Heart left ventricle (tissue), 16 donors: Measurements from ENCODE around the gene ZBTB7C. TPM values are rescaled to one million over a fixed set of nuclear protein-coding genes. Genes with fewer than 3 reads are reported as not detected.

Experiments used
- ATAC-seq, 4 donors: fragments of 200-7000 bp; cut with Tn5 transposase; one replicate each; pipeline ENCODE4 v1.9.1; 2020 to 2022; ENCODE audit warnings: moderate library complexity in 4 of 4, mild to moderate bottlenecking in 3 of 4, moderate number of reproducible peaks in 1 of 4
- DNase-seq, 5 donors: peaks; one replicate each; pipeline ENCODE4 v3.0.0-alpha.2; 2020
- H3K27ac ChIP-seq, 12 donors: fragments of 200-600 bp; sonication (generic) in 4 of 12; one replicate each; pipeline versions ENCODE4 v1.5.0 to v1.8.0; 2016 to 2022; ENCODE audit warnings: mild to moderate bottlenecking in 2 of 12
- H3K27me3 ChIP-seq, 9 donors: fragments of 200-600 bp; sonication (generic) in 2 of 9; one replicate each; pipeline versions ENCODE4 v1.5.1 to v1.8.0; 2016 to 2022; ENCODE audit warnings: mild to moderate bottlenecking in 3 of 9
- H3K36me3 ChIP-seq, 9 donors: fragments of 200-600 bp; sonication (generic) in 2 of 9; one replicate each; pipeline versions ENCODE4 v1.5.0 to v1.8.0; 2018 to 2022; ENCODE audit warnings: mild to moderate bottlenecking in 2 of 9
- H3K4me1 ChIP-seq, 12 donors: fragments of 200-600 bp; sonication (generic) in 4 of 12; one replicate each; pipeline versions ENCODE4 v1.5.0 to v1.8.0; 2016 to 2022; ENCODE audit warnings: mild to moderate bottlenecking in 3 of 12
- H3K4me3 ChIP-seq, 12 donors: fragments of 200-600 bp; sonication (generic) in 4 of 12; one replicate each; pipeline versions ENCODE4 v1.5.0 to v1.8.0; 2017 to 2022; ENCODE audit warnings: mild to moderate bottlenecking in 9 of 12, moderate library complexity in 4 of 12
- H3K9me3 ChIP-seq, 12 donors: fragments of 200-600 bp; sonication (generic) in 4 of 12; one replicate each; pipeline versions ENCODE4 v1.5.0 to v1.8.0; 2016 to 2022; ENCODE audit warnings: mild to moderate bottlenecking in 1 of 12
- POLR2A ChIP-seq, 2 donors: fragments of 450-650 bp; IDR thresholded peaks; one replicate each; pipeline ENCODE4 v1.6.1; 2017; ENCODE audit warnings: antibody characterized with exemption in 2 of 2, mild to moderate bottlenecking in 2 of 2, moderate library complexity in 2 of 2
- WGBS, 4 donors: extraction: QIAGEN DNeasy Blood & Tissue Kit in 2 of 4; methylation state at CpG; one replicate each; pipeline versions ENCODE4 v1.1.5 to v1.1.7; 2013 to 2018; 5-methylcytosine and 5-hydroxymethylcytosine counted together
- intact Hi-C, 10 donors: fragments of 100-400 bp; cut with DNase I; formaldehyde crosslinking; loops; one replicate each; pipeline versions ENCODE4 v1.11.1 to v1.14.2; 2022
- polyA plus RNA-seq, 2 donors: library from polyadenylated mRNA; stranded (reverse); fragments of 200-250 nt; gene quantifications; one replicate each; pipeline ENCODE4 v1.2.3, GENCODE V29; 2013
- total RNA-seq, 9 donors: library from RNA; depleted of rRNA in 2 of 9; stranded (reverse); fragments of >200 nt in 2 of 9; fragmentation: NEBNext Ultra II Directional in 3 of 9; extraction: Animal tissue kit (Norgen Biotek cat#: 25700) in 3 of 9; gene quantifications; one replicate each; pipeline versions ENCODE4 v1.1.0 to v1.2.4, GENCODE V29; 2016 to 2023
- TF ChIP-seq, protein P1 (sequence below), 12 donors: fragments of 200-600 bp; sonication (generic) in 4 of 12; IDR thresholded peaks; one replicate each; pipeline versions ENCODE4 v1.5.0 to v1.8.0; 2018 to 2022; ENCODE audit warnings: antibody characterized with exemption in 12 of 12, mild to moderate bottlenecking in 5 of 12
- donor health status: ischemic (EF 13 %, LVEDD 7.1; RV severe dilation, severe dysfunction).
- donor health status: healthy with polysubstance abuse.
- donor health status: DM: no; HTN: yes; CAD: no.
- donor health status: DM: no; HTN: no; CAD: no.
- donor health status: ischemic (EF 25% LVEDD 6.9; RV normal size, moderate dysfunction).
- donor health status: ischemic (EF 25% LVEDD 5.7; RV mildly dilated, moderate dysfunction).
- donor health status: healthy.
- donor health status: DM: yes; HTN: yes; CAD: no.
- donor health status: ischemic (EF 35%, LVEDD 5.7; RV mildly dilated, moderate dysfunction).
- donor health status: nonischemic (EF 11% LVEDD 7.7; RV severe dilation, severe dysfunction).
- donor health status: DM: yes; HTN: yes; CAD: no.
- donor health status: PGD.
- donor health status: ischemic (EF 29% LVEDD 5.4; RV normal size, mild dysfunction).
- donor health status: nonischemic (EF 23%, LVEDD 6.1; RV moderate dilation, normal function).

The ZBTB7C gene
- total and polyA plus RNA-seq, 11 donors = 0.68 to 7.5 (median 2.3) TPM

DNA sequence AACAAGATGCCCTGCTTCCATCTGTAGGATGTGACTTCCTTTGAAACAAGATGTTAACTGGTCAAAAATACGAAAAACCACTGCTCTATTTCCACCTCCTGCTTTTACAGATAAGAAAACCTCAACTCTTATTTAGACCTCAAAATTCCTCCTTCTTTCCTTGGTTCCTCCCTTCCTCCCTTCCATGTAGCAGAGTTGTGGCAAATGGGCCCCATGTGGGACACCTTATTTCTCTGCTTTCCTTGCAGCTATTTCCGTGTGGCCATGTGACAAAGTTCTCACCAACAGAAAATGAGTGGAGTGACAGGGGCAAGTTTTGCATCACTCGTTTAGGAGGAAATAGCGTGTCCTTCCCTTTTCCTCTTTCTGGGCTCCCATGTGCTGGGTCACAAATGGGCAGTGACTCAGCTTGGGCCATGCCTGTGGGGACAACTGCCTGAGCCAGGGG is 409.4 kb downstream of the ZBTB7C start:
- TF ChIP-seq, protein P1, sequence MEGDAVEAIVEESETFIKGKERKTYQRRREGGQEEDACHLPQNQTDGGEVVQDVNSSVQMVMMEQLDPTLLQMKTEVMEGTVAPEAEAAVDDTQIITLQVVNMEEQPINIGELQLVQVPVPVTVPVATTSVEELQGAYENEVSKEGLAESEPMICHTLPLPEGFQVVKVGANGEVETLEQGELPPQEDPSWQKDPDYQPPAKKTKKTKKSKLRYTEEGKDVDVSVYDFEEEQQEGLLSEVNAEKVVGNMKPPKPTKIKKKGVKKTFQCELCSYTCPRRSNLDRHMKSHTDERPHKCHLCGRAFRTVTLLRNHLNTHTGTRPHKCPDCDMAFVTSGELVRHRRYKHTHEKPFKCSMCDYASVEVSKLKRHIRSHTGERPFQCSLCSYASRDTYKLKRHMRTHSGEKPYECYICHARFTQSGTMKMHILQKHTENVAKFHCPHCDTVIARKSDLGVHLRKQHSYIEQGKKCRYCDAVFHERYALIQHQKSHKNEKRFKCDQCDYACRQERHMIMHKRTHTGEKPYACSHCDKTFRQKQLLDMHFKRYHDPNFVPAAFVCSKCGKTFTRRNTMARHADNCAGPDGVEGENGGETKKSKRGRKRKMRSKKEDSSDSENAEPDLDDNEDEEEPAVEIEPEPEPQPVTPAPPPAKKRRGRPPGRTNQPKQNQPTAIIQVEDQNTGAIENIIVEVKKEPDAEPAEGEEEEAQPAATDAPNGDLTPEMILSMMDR (IDR thresholded peaks at IDR 0.05) = no peak
- TF ChIP-seq POLR2A (IDR thresholded peaks at IDR 0.05) = no peak
- Histone ChIP-seq H3K27me3 (no peaks in the 10 kb centered on the region), H3K4me1 (peaks cover 0 to 27% (median 12%) of the 10 kb centered on the region in 12 donors), H3K36me3 (no peaks in the 10 kb centered on the region), H3K4me3 (no peak overlapping the region), H3K9me3 (peaks cover 0 to 8% (median 4%) of the 10 kb centered on the region in 12 donors), H3K27ac (no peak overlapping the region)
- ATAC-seq (no peak), DNase-seq (no peak)
- WGBS, 4 donors = 63 to 73% (median 68%) methylated on average over 4 of the region's 4 CpGs
- intact Hi-C loops = loop anchor here in 4 of 10 donors (5.0 to 10.0 kb wide), 5 partner anchors 53 to 825 kb away; partner anchors contain the start of genes IER3IP1 (in 1 of the 4) and SMAD2 (in 1 of the 4)

DNA sequence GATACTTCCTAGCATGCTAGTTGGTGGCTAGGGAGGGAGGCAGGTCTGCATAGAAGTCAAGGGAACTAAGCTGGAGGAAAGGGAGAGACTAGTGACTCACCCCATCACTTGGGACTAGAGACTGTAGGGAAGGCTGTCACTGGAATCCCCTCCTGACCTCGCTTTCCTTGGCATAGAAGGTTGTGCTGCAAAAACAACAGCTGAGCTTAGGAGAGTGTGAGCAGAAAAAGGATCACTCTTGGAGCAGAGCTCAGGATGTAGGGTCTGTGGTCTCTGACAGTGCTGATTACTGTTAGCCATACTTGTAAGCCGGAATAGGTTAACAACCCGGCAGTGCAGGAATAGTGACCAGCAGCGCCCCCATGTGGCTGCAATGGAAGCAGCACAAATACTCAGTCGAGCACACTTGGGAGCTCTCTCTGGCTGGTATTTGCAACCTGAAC is 411.8 kb downstream of the ZBTB7C start:
- no peak overlapping the region for H3K4me3 ChIP-seq
- TF ChIP-seq, protein P1 (IDR thresholded peaks at IDR 0.05) = peak in 7 of 12 donors; percentile 21 to 37 (median 31)
- no peak for TF ChIP-seq POLR2A (IDR thresholded peaks at IDR 0.05)

DNA sequence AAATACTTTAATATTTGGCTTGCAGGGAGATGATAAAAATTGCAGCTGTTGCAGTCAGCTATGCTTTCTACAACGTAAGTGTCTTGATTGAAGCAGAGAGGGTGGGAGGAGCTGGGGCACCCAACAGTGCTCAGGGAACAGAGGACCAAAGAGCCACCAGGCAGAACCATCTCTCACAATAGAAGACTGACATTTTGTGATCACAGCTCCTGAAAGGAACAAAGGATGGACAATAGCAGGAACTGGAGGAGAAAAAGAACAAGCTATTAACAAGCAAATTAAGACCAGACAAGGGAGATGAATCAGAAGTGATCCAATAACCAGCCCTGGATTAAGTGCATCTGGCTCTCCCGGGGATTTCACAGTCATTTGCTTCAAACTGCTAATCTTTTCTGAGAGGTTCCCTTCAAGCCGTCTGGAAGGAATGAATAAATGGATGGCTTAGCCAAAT is 413.1 kb downstream of the ZBTB7C start:
- H3K4me3 ChIP-seq = no peak overlapping the region
- peaks cover 0 to 9% (median 0%) of the 10 kb centered on the region in 12 donors for H3K4me1 ChIP-seq
- H3K27me3 ChIP-seq = no peaks in the 10 kb centered on the region
- no peak for DNase-seq
- no peak overlapping the region for H3K27ac ChIP-seq
- TF ChIP-seq POLR2A (IDR thresholded peaks at IDR 0.05) = no peak
- TF ChIP-seq, protein P1 (IDR thresholded peaks at IDR 0.05) = no peak
- H3K9me3 ChIP-seq = peaks cover 0 to 8% (median 4%) of the 10 kb centered on the region in 12 donors
- intact Hi-C loops = loop anchor here in 2 of 10 donors (5.0 to 10.0 kb wide), 2 partner anchors 49 to 151 kb away; no protein-coding TSS in a partner anchor
- 35 to 53% (median 40%) methylated on average over 3 of the region's 3 CpGs for WGBS, 4 donors
- no peaks in the 10 kb centered on the region for H3K36me3 ChIP-seq
- no peak for ATAC-seq

More for the DNA sequence above, 411.8 kb downstream of the ZBTB7C start:
- no peaks in the 10 kb centered on the region for H3K36me3 ChIP-seq
- H3K27ac ChIP-seq = no peak overlapping the region
- H3K9me3 ChIP-seq = peaks cover 0 to 8% (median 4%) of the 10 kb centered on the region in 12 donors
- intact Hi-C loops = loop anchor here in 2 of 10 donors (5.0 to 10.0 kb wide), 2 partner anchors 50 to 153 kb away; no protein-coding TSS in a partner anchor
- H3K27me3 ChIP-seq = no peaks in the 10 kb centered on the region
- DNase-seq (no peak), ATAC-seq (no peak)
- whole genome bisulfite sequencing, 4 donors = 54 to 61% (median 58%) methylated on average over 5 of the region's 5 CpGs
- H3K4me1 ChIP-seq = peaks cover 0 to 8% (median 0%) of the 10 kb centered on the region in 12 donors

DNA sequence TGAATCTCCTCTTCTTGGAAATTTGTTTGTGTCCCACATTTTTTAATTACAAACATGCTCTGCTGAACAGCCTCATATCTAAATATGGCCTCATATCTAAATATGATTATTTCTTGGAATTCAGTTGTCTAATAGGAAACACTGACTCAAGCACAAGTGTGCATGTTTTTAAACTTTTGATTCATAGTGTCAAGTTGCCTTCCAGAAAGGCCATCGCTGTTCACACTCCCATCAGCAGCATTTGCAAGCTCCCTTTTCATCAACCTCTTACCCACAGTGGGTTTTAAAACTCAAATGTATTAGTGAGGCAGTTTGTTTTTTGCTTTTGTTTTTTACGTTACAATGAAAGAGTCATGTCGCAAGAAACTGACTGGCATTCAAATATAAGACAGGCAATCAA is 413.5 kb downstream of the ZBTB7C start:
- intact Hi-C loops = loop anchor here in 2 of 10 donors (5.0 to 10.0 kb wide), 2 partner anchors 48 to 151 kb away; no protein-coding TSS in a partner anchor
- ATAC-seq = no peak
- TF ChIP-seq, protein P1 (IDR thresholded peaks at IDR 0.05) = no peak
- TF ChIP-seq POLR2A (IDR thresholded peaks at IDR 0.05) = no peak
- Histone ChIP-seq H3K4me1 (peaks cover 0 to 9% (median 0%) of the 10 kb centered on the region in 12 donors), H3K27me3 (no peaks in the 10 kb centered on the region), H3K36me3 (no peaks in the 10 kb centered on the region), H3K27ac (no peak overlapping the region), H3K9me3 (peaks cover 0 to 8% (median 4%) of the 10 kb centered on the region in 12 donors), H3K4me3 (no peak overlapping the region)
- WGBS, 4 donors = 75 to 82% (median 78%) methylated on average over 3 of the region's 3 CpGs
- DNase-seq = no peak
